ENCODE measurements around the gene PKNOX2.

PKNOX2 gene

DNA sequence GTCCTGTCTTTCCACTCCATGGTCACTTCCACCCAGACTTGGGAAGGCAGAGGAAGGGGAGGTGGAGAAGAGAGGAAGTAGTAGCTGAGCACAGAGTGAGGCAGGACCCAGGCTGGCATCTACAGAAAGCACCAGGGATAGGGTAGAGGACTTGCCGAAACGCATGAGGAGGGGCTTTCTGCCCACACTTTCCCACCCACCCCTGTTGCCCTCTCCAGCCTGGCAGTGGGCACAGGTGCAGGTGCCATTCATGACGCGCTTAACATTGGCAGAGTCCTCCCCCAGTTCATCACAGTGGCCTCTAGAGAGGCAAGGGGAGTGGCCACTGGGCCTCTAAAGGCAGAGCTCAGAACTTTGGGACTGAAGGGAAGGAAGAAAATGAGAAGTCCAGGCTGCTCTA lies 249.6 kb downstream of the PKNOX2 start:
- intact Hi-C loops (cut with micrococcal nuclease) = no loop called here
- H3K4me1 Mint-ChIP-seq (ENCODE audit: low read depth) = no peaks in the 10 kb centered on the region
- H3K4me3 Mint-ChIP-seq = no peak overlapping the region
- H3K27ac Mint-ChIP-seq = no peak overlapping the region
- no peaks in the 10 kb centered on the region for H3K36me3 Mint-ChIP-seq (ENCODE audit: low read depth)
- H3K9me3 Mint-ChIP-seq = no peaks in the 10 kb centered on the region
- H3K27me3 Mint-ChIP-seq = peaks cover 8% of the 10 kb centered on the region

GRCh38 chr11:125416981-125417935 lies 252.7 kb downstream of the PKNOX2 start:
- Mint-ChIP-seq H3K36me3 (ENCODE audit: low read depth) (no peaks in the 10 kb centered on the region), H3K9me3 (no peaks in the 10 kb centered on the region), H3K27ac (no peak overlapping the region), H3K4me3 (no peak overlapping the region), H3K27me3 (no peaks in the 10 kb centered on the region), H3K4me1 (ENCODE audit: low read depth) (no peaks in the 10 kb centered on the region)
- intact Hi-C loops (cut with micrococcal nuclease) = no loop called here

GRCh38 chr11:125418396-125418795 lies 253.8 kb downstream of the PKNOX2 start:
- no peaks in the 10 kb centered on the region for H3K9me3 Mint-ChIP-seq
- intact Hi-C loops (cut with micrococcal nuclease) = no loop called here
- H3K4me3 Mint-ChIP-seq = no peak overlapping the region

GRCh38 chr11:125422681-125423080 lies 258.1 kb downstream of the PKNOX2 start:
- peaks cover 4% of the 10 kb centered on the region for H3K27me3 Mint-ChIP-seq
- intact Hi-C loops (cut with micrococcal nuclease) = no loop called here
- H3K4me3 Mint-ChIP-seq = no peak overlapping the region
- H3K9me3 Mint-ChIP-seq = no peaks in the 10 kb centered on the region
- no peak overlapping the region for H3K27ac Mint-ChIP-seq
- no peaks in the 10 kb centered on the region for H3K4me1 Mint-ChIP-seq (ENCODE audit: low read depth)
- H3K36me3 Mint-ChIP-seq (ENCODE audit: low read depth) = no peaks in the 10 kb centered on the region

More at GRCh38 chr11:125418396-125418795, 253.8 kb downstream of the PKNOX2 start:
- H3K4me1 Mint-ChIP-seq (ENCODE audit: low read depth) = no peaks in the 10 kb centered on the region
- H3K27ac Mint-ChIP-seq = no peak overlapping the region
- no peaks in the 10 kb centered on the region for H3K36me3 Mint-ChIP-seq (ENCODE audit: low read depth)
- H3K27me3 Mint-ChIP-seq = no peaks in the 10 kb centered on the region

DNA sequence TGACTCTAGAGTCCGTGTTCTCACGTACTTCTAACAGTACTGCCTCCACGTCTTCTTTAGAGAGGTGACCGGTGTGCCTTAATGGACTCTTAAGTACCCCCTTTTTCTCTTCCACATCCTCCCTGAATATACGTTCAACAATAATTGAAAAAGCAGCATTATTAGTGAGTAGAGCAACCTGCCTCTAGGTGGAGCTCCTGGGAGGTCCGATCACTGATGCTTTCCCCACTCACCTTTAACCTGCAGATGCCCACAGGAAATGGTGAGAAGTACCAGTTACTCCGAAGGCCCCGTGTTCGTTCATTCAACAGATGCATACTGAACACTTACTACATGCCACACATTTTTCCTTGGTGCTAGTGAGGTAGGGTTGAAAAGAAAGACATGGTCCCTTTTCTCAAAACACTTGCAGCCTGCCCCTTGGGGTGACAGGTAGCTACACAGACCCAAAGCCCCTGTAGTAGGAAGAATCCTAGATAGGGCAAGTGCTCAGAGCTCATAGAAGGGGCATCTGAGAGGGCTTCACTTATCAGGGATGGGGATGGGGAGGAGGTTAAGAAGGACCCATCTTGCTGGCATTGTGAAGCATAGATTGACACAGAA lies 258.8 kb downstream of the PKNOX2 start:
- no peak overlapping the region for H3K27ac Mint-ChIP-seq
- no peaks in the 10 kb centered on the region for H3K9me3 Mint-ChIP-seq
- no peaks in the 10 kb centered on the region for H3K4me1 Mint-ChIP-seq (ENCODE audit: low read depth)
- peaks cover 4% of the 10 kb centered on the region for H3K27me3 Mint-ChIP-seq
- no peak overlapping the region for H3K4me3 Mint-ChIP-seq
- intact Hi-C loops (cut with micrococcal nuclease) = no loop called here
- H3K36me3 Mint-ChIP-seq (ENCODE audit: low read depth) = no peaks in the 10 kb centered on the region

DNA sequence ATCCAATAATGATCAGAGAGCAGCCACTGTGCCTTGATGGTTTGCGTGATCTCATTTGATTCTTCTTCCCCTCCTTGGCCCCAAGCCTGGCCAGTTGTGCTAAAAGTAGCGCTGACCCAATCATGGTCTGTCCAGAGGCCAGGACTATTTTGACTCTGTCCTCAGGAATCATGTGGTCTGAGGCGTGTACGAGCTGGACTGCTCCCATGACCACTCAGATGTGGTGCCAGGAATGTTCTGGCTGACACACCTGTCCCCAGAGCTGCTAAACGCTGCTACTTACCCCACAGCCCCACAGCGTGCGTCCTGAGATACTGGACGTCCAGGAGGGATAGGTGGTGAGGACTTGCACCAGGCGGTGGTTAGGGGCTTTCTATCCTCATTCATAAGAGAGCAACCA lies 261.1 kb downstream of the PKNOX2 start:
- intact Hi-C loops (cut with micrococcal nuclease) = no loop called here
- H3K36me3 Mint-ChIP-seq (ENCODE audit: low read depth) = no peaks in the 10 kb centered on the region
- H3K27me3 Mint-ChIP-seq = peaks cover 4% of the 10 kb centered on the region
- no peaks in the 10 kb centered on the region for H3K9me3 Mint-ChIP-seq
- H3K4me1 Mint-ChIP-seq (ENCODE audit: low read depth) = no peaks in the 10 kb centered on the region
- no peak overlapping the region for H3K27ac Mint-ChIP-seq
- H3K4me3 Mint-ChIP-seq = no peak overlapping the region

DNA sequence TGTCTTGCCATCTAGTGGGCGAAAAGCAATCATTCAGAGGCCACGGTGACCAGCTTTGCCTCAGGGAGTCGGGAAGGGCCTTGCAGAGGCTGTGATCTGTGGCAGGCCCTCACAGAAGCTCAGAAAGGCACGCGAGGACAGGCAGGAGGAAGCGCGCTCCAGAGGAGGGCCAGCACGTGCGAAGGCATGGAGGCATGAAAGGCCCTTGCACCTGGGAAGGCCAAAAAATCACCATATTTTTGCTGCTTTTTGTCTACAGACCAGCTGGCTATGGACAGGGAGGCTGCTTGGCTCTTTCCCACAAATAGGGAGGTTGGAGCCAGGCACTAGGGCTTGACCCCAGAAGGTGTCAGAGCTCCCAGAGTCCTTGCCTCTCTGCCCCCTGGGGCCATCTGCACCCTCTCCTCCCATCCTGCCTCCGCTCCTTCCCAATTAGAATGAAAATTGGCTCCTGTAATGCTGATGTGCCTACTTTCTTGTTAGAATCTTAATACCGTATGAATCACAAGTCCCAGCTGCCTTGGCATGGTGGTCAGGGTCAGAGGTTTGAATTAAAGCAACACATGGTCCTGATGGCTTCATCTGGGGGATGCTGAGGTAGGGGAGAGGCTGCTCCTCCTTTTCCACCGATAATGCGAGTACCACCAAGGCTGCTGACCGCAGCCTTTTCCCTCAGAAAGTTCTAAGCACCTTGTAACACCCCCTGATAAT lies 262.4 kb downstream of the PKNOX2 start:
- H3K4me1 Mint-ChIP-seq (ENCODE audit: low read depth) = no peaks in the 10 kb centered on the region
- peaks cover 6% of the 10 kb centered on the region for H3K27me3 Mint-ChIP-seq
- no peak overlapping the region for H3K27ac Mint-ChIP-seq
- no peaks in the 10 kb centered on the region for H3K36me3 Mint-ChIP-seq (ENCODE audit: low read depth)
- intact Hi-C loops (cut with micrococcal nuclease) = no loop called here
- no peaks in the 10 kb centered on the region for H3K9me3 Mint-ChIP-seq
- no peak overlapping the region for H3K4me3 Mint-ChIP-seq

- intact Hi-C loops (cut with micrococcal nuclease) = no loop called here
- Mint-ChIP-seq H3K27me3 (peaks cover 15% of the 10 kb centered on the region), H3K36me3 (ENCODE audit: low read depth) (no peaks in the 10 kb centered on the region), H3K4me3 (no peak overlapping the region), H3K9me3 (no peaks in the 10 kb centered on the region), H3K27ac (no peak overlapping the region), H3K4me1 (ENCODE audit: low read depth) (peaks cover 6% of the 10 kb centered on the region)
These were observed 264.1 kb downstream of the PKNOX2 start for GRCh38 chr11:125428486-125429173.

DNA sequence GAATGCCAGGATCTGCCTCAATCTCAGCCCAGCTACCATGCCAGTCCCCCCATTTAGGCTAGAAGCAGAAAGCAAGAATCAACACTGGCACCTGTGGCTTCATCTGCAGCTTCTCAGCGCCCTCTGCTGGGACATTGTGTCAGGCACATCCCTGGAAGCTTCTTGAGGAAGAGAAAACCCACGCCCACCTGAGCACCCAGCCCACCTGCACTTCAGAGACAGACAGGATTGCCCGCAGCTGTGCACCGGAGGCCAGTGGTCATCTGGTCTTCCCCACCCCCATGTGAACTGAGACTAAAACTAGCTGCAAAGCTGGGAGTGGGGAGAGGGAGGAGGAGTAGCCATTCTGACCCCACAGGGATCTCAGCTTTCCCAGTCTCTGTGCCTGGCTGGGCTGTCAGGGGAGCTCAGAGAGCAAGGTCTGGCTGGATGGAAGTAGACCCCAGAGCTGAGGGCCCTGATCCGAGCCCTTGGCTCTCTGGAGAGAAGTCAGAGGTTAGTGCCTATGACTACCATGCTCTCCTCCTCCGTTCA lies 264.7 kb downstream of the PKNOX2 start:
- intact Hi-C loops (cut with micrococcal nuclease) = no loop called here
- Mint-ChIP-seq H3K4me3 (no peak overlapping the region), H3K4me1 (ENCODE audit: low read depth) (peaks cover 6% of the 10 kb centered on the region), H3K27ac (no peak overlapping the region), H3K27me3 (peaks cover 14% of the 10 kb centered on the region), H3K36me3 (ENCODE audit: low read depth) (no peaks in the 10 kb centered on the region), H3K9me3 (no peaks in the 10 kb centered on the region)

GRCh38 chr11:125429807-125430678 lies 265.5 kb downstream of the PKNOX2 start:
- H3K9me3 Mint-ChIP-seq = no peaks in the 10 kb centered on the region
- intact Hi-C loops (cut with micrococcal nuclease) = loop anchor here (10.0 kb wide), 1 partner anchor 445 kb away; no protein-coding TSS in a partner anchor
- peaks cover 17% of the 10 kb centered on the region for H3K27me3 Mint-ChIP-seq
- no peaks in the 10 kb centered on the region for H3K36me3 Mint-ChIP-seq (ENCODE audit: low read depth)
- no peak overlapping the region for H3K27ac Mint-ChIP-seq
- no peak overlapping the region for H3K4me3 Mint-ChIP-seq
- peaks cover 6% of the 10 kb centered on the region for H3K4me1 Mint-ChIP-seq (ENCODE audit: low read depth)

- intact Hi-C loops (cut with micrococcal nuclease) = loop anchor here (10.0 kb wide), 1 partner anchor 444 kb away; no protein-coding TSS in a partner anchor
- peaks cover 6% of the 10 kb centered on the region for H3K4me1 Mint-ChIP-seq (ENCODE audit: low read depth)
- no peak overlapping the region for H3K4me3 Mint-ChIP-seq
- no peak overlapping the region for H3K27ac Mint-ChIP-seq
- no peaks in the 10 kb centered on the region for H3K9me3 Mint-ChIP-seq
- peaks cover 17% of the 10 kb centered on the region for H3K27me3 Mint-ChIP-seq
- H3K36me3 Mint-ChIP-seq (ENCODE audit: low read depth) = no peaks in the 10 kb centered on the region
These were observed 266.5 kb downstream of the PKNOX2 start for GRCh38 chr11:125431009-125431408.

- H3K4me3 Mint-ChIP-seq = no peak overlapping the region
- no peaks in the 10 kb centered on the region for H3K9me3 Mint-ChIP-seq
- peaks cover 17% of the 10 kb centered on the region for H3K27me3 Mint-ChIP-seq
- H3K27ac Mint-ChIP-seq = no peak overlapping the region
- intact Hi-C loops (cut with micrococcal nuclease) = loop anchor here (10.0 kb wide), 1 partner anchor 443 kb away; no protein-coding TSS in a partner anchor
- peaks cover 6% of the 10 kb centered on the region for H3K4me1 Mint-ChIP-seq (ENCODE audit: low read depth)
- no peaks in the 10 kb centered on the region for H3K36me3 Mint-ChIP-seq (ENCODE audit: low read depth)
These were observed 266.9 kb downstream of the PKNOX2 start for GRCh38 chr11:125431481-125431880.

Data from dendritic cell treated with granulocyte-macrophage colony-stimulating factor and Interleukin-4, amounts not matched to agents 40 ng/mL and 50 ng/mL, for 4 days (primary cell).